Lung microvascular endothelial cell (primary cell): Measurements from ENCODE around the gene CAPN11. TPM values are rescaled to one million over a fixed set of nuclear protein-coding genes. Genes with fewer than 3 reads are reported as not detected.
A peak's percentile ranks its signal among the peaks of the same experiment; 100 is the strongest.
"Not testable (repeated sequence)": the region's sequence is repeated elsewhere in the genome, so short reads cannot be mapped to it uniquely, and the experiment has no call there.

ENCODE experiments used
- DNase-seq, 2 donors: peaks; one replicate each; pipeline versions ENCODE4 v3.0.0 to v3.0.0-alpha.2; 2010; ENCODE audit warnings: low read depth in 2 of 2
- total RNA-seq: library from RNA; depleted of rRNA; stranded (reverse); fragments of >200 nt; gene quantifications from 2 replicates; pipeline ENCODE4 v1.2.1, GENCODE V29; 2014

The CAPN11 gene
- total RNA-seq, 1 donor from 2014 or later = 0.20 TPM

DNA sequence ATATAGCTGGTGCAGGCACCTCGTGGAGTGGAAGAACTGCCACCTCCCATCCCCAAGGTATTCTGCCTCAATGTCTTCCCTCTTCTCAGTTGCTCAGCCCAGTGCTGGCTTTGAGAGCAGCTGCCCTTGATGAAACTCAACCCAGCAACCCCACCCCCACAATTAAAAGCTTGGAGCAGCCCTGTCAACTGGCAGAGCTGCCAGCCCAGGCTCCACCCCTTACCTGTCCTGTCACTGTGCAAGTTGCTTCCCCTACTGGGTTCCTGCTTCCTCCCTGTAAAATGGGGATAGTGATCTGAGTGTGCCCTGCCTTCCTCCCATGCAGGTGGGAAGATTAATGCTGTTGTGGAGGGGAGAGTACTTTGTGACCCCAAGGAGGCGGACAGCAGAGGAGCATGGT is 26.7 kb upstream of the CAPN11 start:
- DNase-seq = no peak

DNA sequence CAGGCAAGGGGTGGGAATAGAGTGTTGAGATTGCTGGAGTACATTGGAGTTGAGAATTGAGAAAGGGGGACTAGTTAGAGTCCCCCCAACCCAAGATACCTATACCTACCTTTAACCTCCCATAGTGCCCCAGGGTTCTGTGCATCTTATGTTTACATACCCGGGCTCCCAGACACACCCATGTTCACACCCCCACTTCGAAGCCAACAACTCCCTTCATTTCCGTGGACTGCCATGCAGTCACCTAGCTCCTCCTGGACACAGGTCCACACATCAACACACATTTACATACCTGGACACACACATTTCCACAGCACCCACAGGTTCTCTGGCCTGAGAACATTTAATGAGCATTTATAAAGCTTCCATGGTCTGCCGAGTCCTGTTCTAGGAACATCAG is 26.1 kb upstream of the CAPN11 start:
- DNase-seq = no peak

DNA sequence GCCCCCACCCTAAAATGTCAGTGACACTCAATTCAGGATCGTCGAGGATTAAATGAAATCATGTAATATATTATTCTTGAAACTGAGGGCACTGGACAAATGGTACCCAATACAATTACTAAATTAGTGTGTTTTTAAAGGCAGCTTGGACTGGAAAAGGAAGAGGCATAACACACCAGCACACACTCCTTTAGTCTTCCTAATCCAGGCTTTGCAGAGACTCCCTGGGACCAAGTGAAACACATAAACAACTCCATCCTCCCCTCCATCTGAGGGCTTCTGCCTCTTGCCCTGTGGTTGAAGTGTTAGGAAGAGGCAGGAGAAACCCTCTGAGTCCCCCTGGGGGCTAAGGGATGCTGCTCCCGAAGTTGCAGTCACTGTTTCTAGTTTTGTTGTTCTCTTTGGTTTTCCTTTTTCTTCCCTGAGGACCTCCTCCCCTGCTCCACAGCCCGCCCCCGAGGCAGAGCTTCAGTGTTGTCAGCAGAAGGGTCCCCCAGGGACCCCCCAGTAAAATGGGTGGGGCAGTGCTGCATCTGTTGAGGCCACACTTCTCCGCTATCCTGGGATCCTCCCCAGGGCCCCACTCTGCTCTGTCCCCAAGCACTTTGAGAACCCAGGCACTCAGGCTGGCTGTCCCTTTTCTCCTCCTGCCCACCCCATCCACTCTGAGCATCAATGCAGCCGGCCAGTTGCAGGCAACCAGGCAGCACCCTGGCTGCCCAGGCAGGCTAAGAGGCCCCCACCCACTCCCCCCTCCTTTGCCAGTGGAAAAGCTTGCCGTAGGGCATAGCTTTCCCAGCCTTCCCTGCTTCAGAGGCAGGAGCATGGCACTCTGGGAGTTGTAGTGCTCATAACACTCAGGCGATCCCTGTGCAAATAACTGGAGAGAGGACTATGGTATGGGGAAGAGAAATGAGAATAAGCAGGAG is 25.4 kb upstream of the CAPN11 start:
- DNase-seq = peak; percentile 27 to 61

DNA sequence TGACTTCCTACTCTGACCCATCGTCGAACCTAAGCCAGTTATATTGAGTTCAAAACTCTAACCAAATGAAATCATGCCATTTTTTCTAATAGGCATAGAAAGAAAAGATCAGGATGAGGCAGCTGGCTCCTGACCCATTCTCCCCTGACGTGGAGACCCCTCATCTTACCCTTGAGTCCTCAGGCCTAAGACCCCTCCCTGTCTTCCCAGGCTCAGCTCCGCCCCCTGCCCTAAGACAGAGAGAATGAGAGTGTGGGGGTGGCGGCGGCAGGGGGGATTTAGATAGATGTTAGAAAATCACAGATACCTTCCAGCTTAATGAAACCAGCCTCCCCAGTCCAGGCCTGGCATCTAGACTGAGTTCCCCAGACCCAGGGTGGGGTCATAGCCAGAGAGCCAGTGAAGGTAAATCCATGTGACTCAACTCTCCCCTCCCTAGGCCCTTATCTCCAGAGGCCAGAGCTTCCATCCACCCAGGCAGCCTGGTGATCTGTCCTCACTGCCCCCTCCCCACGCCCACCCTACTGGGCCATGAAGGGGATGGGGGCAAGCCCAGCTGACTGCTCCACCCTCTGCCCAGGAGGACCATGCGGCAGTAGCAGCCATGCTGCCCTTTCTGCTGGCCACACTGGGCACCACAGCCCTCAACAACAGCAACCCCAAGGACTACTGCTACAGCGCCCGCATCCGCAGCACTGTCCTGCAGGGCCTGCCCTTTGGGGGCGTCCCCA is 24.5 kb upstream of the CAPN11 start:
- no peak for DNase-seq

DNA sequence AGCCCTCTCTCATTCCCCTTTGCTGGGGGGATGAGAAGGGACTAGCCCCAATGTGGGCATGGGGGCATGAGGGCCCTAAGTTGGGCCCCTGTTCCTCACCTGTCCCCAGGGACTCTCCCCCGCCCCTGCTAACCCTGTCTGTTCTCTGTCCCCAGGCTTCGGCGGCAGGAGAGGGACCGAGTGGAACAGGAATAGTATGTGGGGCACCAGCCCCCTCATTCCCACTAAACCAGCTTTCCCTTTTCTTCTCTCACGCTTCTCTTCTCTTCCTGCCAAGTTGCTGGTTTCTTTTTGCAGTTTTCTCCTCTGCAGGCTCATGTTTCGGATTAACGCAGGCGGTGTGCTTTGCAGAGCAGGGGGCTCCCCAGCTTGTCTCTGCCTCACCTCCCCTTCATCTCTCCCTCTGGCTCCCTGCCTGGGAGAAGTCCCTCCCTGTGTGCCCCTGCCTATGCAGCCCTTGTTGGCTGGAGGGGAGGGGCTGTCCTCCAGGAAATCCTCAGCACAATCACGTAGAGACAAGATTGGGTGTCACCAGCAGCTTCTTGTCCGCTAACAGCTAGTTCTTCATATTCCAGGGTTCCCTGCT is 23.4 kb upstream of the CAPN11 start:
- DNase-seq = no peak

DNA sequence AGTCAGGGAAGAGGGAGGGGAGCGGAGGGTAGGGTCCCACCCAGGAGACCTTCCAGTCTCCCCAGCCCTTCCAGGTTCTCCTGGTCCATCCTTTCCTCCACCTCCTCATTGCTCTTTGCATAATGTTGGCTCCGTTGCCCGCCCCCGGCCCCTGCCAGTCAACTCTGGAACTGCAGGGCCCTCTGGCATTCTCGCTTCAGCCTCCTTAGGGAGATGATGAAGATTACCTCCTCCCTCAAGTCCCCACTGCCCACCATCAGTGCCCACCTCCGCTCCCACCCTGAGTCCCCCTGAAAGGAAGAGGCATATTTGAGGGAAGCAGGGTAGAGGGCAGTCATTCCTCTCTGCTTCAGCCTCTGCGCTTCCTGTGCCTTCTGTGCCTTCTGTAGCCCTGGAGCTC is 22.7 kb upstream of the CAPN11 start:
- no peak for DNase-seq

DNA sequence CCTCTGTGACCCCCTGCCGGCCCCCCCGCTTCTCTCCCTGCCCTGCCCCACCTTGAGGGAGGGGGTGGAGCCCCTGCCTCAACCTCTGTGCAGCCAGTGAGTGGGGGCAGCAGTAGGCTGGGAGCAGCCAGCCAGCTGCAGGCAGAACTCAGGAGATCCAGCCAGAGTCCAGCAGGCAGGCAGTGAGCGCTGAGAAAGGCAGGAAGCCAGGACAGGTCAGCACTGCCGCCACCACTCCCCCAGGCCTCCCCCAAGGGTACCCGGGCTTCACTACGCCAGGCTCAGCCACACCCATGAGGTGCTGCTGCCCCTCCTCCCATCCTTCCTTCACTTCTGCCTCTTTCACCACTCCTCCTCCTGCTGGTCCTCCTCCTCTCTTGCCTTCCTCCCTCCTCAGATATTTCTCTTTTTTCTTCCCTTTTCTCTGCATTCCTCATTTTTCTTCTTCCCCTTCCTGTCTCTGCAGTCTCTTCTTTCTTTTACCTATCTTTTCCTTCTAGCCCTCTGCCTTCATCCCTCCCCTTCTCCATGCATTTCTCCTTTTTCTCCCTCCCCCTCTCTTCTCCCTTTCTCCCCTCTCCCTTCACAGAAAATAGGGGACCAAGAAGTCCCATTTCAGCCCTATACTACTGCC is 19.8 kb upstream of the CAPN11 start:
- no peak for DNase-seq

DNA sequence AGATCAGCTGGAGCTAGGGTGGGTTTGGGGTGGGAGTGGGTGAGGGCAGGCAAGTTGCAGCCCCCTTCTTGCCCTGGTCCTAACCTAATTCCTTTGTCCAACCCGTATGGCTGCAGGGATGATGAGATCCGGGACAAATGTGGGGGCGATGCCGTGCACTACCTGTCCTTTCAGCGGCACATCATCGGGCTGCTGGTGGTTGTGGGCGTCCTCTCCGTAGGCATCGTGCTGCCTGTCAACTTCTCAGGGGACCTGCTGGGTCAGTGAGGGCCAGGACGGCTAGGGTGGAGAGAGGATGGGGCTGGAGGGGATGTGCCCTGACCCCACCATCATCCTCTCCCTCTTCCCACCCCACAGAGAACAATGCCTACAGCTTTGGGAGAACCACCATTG is 19.3 kb upstream of the CAPN11 start:
- DNase-seq = no peak

DNA sequence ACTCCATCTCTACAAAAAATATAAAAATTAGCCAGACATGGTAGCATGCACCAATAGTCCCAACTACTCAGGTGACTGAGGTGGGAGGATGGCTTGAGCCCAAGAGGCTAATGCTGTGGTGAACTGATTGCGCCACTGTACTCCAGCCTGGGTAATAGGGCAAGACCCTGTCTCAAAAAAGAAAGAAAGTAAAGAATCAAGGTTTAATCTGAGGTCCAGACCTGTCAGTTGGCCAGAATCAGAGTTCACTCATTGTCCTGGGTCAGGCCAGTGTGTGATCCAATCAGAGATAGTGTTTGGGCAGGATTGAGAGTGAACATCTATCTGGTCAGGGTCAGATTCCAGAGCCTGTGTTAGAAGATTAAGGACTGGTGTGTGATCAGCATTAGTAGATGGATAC is 15.8 kb upstream of the CAPN11 start:
- DNase-seq = no peak

DNA sequence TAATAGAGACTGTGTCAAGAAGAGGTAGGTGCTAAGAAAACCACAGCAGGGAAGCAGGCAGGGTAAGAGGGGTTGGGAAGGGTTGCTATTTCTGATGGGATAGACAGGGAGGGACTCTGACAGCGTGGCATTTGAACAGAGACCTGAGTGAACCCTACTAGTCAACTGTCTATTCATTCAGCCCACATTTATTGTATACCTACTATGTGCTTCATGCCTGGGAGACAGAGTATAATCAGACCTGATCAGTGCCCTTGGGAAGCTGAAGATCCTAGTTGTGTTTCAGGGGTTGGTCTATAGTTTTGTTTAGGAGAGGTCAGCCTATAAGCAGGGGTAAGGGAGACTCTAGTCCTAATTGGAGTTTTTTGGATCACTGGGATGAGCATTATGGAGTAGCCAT is 14.9 kb upstream of the CAPN11 start:
- no peak for DNase-seq

DNA sequence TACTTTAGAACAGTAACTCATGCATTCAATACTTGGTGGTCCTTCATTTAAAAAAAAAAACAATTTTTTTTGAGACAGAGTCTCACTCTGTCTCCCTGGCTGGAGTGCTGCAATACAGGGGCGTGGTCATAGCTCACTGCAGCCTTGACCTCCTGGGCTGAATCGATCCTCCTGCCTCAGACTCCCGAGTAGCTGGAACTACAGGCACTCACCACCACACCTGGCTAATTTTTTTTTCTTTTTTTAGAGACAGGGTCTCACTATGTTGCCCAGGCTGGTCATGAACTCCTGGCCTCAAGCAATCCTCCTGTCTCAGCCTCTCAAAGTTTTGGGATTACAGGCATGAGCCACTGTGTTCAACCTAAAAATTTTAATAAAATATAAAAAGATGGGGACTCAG is 14.1 kb upstream of the CAPN11 start:
- DNase-seq = not testable (repeated sequence)

DNA sequence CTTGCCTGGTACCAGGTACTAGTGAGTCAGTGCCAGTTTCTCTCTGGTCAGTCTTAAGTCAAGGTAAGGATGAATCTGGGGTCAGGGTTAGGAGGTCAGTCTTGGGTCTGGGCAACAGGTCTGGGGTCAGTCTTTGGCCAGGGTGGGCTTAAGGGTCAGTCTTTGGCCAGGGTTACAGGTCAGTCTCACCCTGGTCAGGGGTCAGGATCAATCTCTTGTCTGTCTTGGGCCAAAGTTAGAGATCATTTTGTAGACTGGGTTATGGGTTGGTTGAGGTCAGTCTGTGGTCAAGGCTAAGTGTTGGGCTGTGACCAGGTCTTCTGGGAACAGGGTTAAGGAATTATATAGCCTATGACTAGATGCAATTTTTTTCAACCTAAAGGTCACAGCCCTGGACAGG is 12.8 kb upstream of the CAPN11 start:
- no peak for DNase-seq

DNA sequence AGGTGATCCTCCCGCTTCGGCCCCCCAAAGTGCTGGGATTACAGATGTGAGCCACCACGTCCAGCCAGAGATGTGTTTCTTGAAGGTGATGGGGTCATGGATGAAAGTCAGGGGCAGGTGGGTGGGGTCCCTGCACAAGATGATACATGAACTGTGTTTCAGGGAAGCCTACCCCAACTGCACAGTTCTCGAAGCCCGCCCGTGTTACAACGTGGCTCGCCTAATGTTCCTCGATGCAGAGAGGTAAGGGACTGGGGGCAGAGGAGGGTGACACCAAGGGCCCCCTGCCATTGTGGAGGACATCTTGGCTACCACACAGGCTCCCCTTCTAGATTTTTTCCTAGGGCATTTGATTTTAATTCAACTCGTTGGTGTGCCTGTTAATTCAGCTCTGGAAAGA is 11.9 kb upstream of the CAPN11 start:
- no peak for DNase-seq

DNA sequence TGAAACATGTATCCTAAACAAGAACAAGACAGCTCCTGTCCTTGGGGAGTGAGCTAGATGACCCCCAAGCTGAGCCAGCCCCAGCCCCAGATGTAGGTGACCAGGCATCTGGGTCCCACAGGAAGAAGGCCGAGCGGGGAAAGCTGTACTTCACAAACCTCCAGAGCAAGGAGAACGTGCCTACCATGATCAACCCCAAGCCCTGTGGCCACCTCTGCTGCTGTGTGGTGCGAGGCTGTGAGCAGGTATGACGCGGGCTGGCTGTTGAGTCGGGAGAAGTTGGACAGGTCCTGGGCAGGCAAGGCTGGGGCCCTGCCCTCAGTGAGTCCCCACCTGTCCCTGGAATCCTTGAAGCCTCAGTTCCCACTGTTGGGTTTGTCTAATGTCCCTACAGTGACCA is 11.4 kb upstream of the CAPN11 start:
- no peak for DNase-seq

DNA sequence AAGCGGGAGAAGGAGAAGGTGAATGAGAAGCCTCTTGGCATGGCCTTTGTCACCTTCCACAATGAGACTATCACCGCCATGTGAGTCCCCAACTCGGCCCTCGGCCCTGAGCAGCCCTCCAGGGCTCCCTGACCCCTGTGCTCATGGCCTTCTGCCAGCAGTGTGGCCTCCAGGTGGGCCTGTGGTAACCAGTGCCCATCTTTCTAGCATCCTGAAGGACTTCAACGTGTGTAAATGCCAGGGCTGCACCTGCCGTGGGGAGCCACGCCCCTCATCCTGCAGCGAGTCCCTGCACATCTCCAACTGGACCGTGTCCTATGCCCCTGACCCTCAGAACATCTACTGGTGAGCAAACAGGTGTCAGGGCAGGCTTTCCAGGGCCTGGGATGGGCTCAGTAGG is 10.3 kb upstream of the CAPN11 start:
- DNase-seq = no peak

DNA sequence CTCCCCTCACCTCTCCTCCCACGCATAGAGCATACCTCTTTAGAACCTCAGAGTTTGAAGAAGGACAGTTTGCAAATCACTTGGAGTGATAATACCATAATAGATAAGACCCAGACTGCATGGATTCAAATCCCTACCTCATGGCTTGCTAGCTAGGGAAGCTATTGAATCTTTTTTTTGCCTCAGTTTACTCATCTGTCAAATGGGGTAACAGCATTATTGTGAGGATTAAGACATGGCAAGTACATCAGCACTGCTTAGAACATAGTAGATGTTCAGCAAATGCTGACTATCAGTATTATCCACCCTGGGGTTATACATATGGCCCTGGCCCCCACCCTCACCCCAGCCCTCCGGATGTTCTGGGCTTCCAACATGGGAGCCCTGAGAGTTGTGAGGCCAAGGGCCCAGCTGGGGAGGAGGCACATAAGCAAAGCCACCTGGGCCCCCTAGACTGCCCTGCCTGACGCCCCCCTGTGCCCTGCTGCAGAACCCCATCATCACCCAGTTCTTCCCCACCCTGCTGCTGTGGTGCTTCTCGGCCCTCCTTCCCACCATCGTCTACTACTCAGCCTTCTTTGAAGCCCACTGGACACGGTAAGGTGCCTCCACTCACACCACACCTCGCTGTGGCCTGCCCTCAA is 9.1 kb upstream of the CAPN11 start:
- no peak for DNase-seq

DNA sequence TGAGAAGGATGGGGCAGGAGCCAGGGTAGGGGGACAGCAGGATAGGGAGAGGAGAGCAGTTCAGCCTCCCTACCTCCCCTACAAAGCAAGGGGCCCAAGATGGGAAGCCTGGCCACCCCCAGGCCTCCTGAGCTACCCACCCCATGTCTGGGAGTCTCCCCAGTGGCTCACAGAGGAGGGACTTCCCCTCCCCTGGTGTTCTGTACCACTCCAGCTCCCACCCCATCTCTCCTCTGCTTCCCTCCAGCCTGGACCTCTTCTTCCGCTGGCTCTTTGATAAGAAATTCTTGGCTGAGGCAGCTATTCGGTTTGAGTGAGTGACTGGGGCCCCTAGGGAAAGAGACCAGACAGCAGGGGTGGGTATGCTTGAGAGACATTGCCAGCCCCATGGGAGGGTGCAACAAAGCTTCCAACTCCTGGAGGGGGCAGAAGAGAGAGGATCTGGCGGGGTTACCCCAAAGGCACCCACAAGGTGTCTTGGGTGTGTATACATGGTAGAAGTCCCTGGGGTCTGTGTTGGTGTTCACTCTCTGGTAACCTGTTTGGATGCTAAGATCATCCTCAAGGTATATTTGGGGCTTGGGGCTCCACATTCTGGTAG is 8.2 kb upstream of the CAPN11 start:
- no peak for DNase-seq

DNA sequence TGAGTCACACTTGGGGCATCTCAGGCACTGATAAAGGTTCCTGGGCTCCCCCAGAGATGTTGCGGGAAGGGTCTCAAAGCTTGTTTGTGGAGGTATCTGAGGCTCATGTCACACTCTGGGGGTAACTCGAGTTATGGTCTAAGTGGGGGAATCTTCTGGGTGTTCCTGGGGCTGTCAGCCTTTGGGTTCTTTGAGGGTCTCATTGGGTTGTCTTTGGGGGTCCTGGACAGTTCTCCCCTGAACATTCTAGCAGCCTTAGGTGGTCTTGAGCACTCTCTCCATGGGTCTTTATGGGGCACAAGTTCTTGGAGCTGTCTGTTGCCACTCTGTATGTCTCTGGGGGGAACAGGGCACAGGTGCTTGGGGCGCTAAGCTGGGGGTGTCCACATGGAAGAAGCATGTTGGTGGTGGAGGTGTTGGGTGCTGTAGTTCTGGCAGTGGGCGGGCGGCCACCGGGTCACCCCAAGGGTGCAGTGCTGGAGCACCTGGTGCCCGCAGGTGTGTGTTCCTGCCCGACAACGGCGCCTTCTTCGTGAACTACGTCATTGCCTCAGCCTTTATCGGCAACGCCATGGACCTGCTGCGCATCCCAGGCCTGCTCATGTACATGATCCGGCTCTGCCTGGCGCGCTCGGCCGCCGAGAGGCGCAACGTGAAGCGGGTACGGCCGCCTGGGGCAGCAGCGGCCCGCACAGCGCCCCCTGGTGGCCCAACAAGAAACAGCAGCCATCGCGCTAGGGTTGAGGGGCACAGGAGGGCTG is 7.1 kb upstream of the CAPN11 start:
- peak; percentile 73 to 83 for DNase-seq

DNA sequence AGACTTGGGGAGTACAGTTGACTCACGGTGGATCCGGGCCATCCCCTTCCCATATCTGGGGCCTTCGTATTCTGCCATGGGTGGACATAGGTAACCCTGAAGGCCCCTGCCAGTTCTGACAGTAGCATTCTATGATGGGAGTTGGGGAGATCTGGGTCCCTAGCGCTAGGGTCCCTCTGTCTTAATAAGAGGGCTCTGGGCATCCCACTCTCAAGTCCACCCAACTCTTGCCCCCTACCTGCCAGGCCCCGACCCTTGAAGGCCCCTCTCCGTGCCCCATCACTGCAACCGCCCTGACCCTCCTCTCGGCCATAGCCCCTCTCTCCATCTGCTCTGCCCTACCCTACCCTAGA is 6.5 kb upstream of the CAPN11 start:
- no peak for DNase-seq

DNA sequence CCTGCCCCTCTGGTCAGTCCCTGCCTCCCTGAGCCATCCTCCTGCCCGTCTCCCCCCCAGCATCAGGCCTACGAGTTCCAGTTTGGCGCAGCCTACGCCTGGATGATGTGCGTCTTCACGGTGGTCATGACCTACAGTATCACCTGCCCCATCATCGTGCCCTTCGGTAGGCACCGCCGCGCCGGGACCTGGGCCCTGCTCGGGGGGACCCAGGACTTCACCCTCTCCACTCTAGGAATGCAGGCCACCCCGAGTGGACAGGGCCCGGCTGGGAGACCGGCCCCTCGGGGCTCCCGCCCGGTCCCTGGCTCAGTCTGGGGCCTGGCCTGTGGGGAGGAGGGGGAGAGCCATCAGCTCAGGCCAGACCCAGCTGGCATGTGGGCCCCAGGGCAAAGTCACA is 6.1 kb upstream of the CAPN11 start:
- no peak for DNase-seq

DNA sequence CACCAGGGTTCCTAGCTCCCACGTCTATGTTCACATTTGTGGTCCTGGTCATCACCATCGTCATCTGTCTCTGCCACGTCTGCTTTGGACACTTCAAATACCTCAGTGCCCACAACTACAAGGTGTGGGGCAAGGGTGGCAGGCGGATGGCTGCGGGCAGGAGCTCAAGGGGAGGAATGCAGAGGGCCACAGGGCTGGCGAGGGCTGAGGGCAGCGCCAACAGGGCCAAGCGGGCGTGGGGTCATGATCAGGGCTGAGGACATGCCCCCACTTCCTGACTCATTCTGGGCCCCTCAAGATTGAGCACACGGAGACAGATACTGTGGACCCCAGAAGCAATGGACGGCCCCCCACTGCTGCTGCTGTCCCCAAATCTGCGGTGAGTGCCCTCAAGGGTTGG is 4.6 kb upstream of the CAPN11 start:
- DNase-seq = no peak
